ENCODE results near the gene PKD1L1.

PKD1L1 gene

GRCh38 chr7:47875998-47876744, 72.1 kb downstream of the PKD1L1 start:
- DNase-seq (ENCODE audit: low read depth in 2 of 2) = no peak

DNA sequence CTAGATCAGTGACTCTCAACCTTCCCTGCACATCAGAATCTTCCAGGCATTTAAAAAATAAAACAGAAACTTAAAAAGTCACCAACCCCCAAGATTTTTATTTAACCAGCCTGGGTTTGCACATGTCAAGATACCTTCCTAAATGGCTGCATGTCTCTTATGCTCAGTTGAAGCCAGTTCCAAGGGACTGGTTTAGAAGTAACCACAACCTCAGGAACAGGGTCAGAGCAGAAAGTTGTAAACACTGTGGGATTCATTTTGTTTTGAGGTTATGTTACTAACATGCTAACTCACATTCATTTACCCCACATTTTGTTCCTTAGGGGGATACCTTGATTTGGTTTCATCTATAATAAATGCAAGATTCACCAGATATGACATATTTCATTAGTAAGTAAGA, 72.9 kb downstream of the PKD1L1 start:
- no peak for DNase-seq (ENCODE audit: low read depth in 2 of 2)

- no peak for DNase-seq (ENCODE audit: low read depth in 2 of 2)
These were observed 74.5 kb downstream of the PKD1L1 start for GRCh38 chr7:47873762-47874161.

- no peak for DNase-seq (ENCODE audit: low read depth in 2 of 2)
These were observed 81.0 kb downstream of the PKD1L1 start for GRCh38 chr7:47867286-47867685.

DNA sequence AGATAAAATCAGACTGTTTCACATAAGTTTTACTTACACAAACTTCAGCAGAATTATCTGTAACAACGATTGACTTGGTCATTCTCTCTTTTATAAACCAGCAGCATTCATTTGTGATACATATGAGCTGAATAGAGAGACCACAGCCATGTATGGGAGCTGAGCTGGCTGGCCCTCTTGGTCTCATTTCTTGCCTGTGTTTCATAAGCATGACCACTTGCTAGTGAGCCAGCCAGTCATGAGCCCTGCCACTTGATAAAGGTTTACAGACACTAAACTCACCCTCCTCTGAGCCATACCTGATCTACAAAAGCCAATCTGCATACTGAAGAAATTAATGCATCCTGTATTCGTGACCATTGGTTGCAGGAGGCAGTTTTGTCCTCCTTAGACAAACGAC, 82.1 kb downstream of the PKD1L1 start:
- DNase-seq (ENCODE audit: low read depth in 2 of 2) = no peak

DNA sequence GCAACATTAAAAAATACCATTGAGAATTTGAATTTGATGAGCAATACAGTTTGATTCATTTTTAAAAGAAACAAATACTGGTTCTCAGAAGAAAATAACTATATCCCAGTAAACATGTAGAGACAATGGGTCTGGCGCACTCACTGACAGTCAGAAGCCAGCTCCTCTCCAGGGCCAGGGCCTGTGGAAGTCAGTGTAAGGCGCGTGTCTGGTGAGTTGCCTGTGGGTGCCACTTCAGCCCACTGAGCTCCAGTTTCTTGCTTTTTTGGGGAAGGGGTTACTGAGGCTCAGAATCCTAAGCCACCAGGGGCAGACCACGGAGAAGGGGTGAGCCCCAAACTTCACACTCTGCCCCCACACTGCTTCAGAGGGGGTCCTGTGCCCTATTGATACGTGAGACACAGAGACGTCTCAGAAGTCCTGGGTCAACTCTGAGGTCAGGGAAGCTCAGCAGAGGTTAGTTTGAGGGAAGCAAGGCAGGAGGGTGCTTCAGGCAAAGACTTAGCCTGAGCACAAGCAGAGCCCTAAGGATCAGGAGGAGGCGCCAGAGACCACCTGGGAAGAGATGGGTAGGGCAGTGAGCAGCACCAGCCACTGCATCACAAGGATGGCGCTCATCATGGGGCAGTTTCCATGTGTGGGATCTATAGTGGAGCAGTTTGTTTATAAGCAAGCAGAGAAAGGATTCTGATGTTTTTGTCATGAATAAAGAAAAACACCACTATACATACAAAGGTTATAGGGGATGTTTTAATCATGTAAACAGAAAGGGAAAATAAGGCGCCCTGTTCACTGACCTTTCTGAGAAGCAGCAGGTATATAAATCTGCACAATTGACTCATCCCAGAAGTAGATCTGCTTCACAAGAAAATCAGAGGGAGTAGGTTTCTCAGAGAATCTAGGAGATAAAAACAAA, 95.7 kb downstream of the PKD1L1 start:
- DNase-seq (ENCODE audit: low read depth in 2 of 2) = no peak

- DNase-seq (ENCODE audit: low read depth in 2 of 2) = no peak
These were observed 101.1 kb downstream of the PKD1L1 start for GRCh38 chr7:47847207-47847606.

- no peak for DNase-seq (ENCODE audit: low read depth in 2 of 2)
These were observed 102.0 kb downstream of the PKD1L1 start for GRCh38 chr7:47846138-47846836.

- no peak for DNase-seq (ENCODE audit: low read depth in 2 of 2)
These were observed 104.0 kb downstream of the PKD1L1 start for GRCh38 chr7:47844311-47844710.

GRCh38 chr7:47843291-47843690, 105.0 kb downstream of the PKD1L1 start:
- DNase-seq (ENCODE audit: low read depth in 2 of 2) = no peak

GRCh38 chr7:47839381-47839780, 108.9 kb downstream of the PKD1L1 start:
- DNase-seq (ENCODE audit: low read depth in 2 of 2) = no peak

DNA sequence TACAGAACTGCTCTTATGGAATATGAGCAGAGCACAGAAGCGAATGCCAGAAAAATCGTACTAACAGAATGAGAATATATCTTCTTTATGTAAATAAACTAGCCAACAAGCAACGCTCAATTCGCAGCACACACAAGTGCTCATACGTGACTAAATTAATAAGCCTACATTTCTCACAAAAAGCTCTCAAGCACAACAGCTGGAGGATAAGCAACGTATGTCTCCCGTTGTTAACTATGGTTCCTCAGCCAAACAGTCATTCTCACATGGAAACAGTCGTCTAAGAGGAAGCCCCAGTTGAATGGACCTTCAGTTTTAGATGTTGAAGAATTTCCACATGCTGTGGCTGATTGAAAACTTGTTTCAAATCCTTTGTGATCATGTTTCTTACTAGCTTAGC, 110.4 kb downstream of the PKD1L1 start:
- no peak for DNase-seq (ENCODE audit: low read depth in 2 of 2)

DNA sequence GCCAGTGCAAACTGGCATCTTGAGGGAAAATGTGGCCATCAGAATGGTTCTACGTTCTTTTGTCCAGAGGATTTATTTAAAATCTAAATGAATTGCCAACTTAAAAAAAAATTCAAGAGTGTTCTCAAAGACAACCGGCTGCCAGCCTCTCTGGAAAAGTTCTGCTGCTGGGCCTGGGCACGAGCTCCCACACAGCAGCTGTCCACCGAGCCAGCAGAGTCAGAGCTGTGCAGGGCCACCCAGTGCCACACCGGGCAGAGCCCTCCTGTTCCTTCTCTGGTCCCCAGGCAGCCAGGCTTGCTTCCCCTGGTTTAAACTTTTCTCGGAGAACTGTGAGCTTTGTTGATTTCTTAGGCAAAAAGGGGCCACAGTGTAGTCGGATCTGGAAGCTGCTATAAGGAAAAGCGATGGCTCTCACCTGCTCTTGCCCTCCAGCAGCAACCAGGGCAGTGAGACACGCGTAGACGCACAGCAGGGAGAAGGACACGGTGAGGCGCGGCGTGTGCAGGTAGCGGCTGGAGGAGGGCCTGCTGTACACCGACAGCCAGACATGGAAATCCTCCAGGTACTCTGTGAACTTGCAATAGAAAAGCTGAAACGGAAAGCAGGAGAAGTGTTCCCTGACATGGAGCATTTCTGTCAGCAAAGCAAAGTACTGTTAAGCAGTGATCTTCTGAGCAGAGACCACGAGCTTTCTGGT, 111.6 kb downstream of the PKD1L1 start:
- DNase-seq (ENCODE audit: low read depth in 2 of 2) = no peak

- DNase-seq (ENCODE audit: low read depth in 2 of 2) = no peak
These were observed 112.2 kb downstream of the PKD1L1 start for GRCh38 chr7:47836080-47836479.

- DNase-seq (ENCODE audit: low read depth in 2 of 2) = no peak
These were observed 115.1 kb downstream of the PKD1L1 start for GRCh38 chr7:47833211-47833610.

DNA sequence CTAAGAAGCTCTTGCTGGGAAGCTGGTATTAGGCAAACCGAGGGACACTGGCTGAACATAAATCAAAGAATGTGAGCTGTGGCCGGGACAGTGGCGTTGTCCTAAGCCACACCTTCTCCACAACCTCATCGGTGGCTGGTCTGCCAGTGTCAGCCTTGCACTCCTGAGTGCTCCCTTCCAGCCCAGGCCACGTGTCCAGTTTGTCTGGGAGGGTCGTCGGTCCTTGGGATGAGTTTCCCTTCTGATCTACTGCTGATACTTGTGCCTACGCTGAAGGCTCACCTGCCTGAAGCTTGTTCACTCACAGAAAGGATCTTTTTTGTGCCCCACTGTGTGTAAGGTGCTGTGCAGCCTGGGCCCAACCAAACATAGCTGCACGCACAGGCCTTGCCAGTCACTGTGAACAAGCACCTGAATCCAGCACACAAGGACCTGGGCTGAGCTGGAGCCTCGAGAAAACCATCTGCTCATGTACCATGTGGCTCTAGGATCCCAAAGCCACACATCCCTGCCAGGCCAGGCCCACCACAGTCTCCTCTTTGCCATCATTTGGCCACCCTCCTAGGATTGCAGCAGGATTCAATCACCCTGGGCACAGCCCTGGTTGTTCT, 116.1 kb downstream of the PKD1L1 start:
- DNase-seq (ENCODE audit: low read depth in 2 of 2) = no peak

DNA sequence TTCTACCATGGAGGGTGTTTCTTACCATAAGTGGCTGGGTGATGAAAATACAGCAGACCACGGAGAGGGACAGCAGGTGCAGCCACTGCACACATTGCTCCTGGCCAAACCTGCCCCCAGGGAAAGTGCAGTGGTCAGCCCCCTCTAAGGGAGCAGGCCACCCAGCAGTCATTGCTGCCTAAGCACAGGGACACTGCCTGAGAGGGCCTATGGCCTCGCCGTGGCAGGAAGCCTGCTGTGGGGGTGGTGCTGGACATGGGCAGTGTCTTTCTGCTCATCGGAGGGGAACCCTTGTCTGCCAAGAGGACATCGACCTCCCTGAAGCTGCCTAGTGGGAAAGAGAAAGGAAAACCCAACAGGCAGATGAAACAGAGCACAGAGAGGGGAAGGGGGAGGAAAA, 118.3 kb downstream of the PKD1L1 start:
- DNase-seq (ENCODE audit: low read depth in 2 of 2) = no peak

DNA sequence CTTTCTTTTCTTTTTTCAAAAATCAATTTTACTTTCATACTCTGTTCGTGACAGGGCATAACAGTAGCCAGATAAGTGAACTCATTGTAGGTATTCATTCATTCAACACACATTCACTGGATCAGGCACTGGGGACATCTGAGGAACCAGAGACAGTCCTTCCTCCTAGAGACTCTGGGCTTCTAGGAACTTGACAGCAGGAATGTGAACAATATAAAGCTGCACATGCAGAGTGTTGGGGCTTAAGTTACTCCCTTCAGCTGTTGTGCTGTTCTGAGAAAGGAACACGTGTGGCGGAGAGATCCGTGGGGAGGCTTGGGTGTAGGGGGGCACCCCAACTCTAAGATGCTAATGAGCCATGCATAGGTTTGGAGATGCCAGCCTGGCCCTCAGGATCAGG, 120.4 kb downstream of the PKD1L1 start:
- DNase-seq (ENCODE audit: low read depth in 2 of 2) = no peak

DNA sequence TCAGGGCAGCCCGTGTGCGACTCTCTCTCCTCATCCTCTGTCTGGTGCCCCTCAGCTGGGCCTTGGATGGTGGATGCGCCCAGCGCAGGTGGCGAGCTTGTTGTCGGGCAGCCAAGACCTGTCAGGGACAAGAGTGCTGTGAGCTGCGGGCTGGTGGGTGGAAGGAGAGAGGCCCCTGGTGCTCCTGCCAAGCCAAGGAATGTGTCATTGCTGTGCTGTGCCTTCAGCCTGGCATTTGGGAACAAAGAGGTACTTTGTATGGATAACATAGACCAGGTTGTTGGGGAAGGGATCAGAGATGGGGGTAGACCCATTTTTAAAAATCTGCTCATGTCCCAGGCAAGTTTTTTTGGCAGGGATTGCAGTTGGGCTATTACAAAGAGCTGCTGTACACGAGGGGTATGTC, 120.9 kb downstream of the PKD1L1 start:
- no peak for DNase-seq (ENCODE audit: low read depth in 2 of 2)

- DNase-seq (ENCODE audit: low read depth in 2 of 2) = no peak
These were observed 121.5 kb downstream of the PKD1L1 start for GRCh38 chr7:47826754-47827153.

DNA sequence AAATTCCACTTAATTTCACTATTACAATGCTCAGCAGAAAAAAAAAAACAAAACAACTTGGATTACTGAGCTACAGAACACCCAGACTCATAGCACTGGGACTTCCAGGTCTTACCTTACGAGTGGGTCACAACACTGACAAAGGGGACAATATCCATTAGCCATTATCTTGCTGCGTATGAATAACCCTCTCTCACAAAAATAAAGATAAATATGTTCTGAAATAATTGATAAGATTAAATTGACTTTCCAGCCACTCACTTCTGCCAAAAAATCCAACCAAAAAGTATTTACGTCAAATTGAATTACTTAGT, 128.7 kb downstream of the PKD1L1 start:
- no peak for DNase-seq (ENCODE audit: low read depth in 2 of 2)
